ENCODE measurements around the gene PSMC1. TPM values are rescaled to one million over a fixed set of nuclear protein-coding genes. Genes with fewer than 3 reads are reported as not detected.
"Not testable (repeated sequence)": the region's sequence is repeated elsewhere in the genome, so short reads cannot be mapped to it uniquely, and the experiment has no call there.

The PSMC1 gene
- 10 to 100 TPM; 24.4 to 51.9 (median 40.9) TPM for total RNA-seq

- H3K4me1 ChIP-seq: peaks cover 0 to 14% (median 2%) of the 10 kb centered on the region in 4 donors
- TF ChIP-seq CTCF (IDR thresholded peaks at IDR 0.05): peak in 2 of 6 experiments; percentile 7 to 16
- TF ChIP-seq POLR2A (IDR thresholded peaks at IDR 0.05): peak in 1 of 2 donors; percentile 26
- H3K4me3 ChIP-seq: peak within 1 kb of the TSS; percentile 64 to 98 (median 90)
- no peaks in the 10 kb centered on the region for H3K9me3 ChIP-seq
- H3K27me3 ChIP-seq: no peaks in the 10 kb centered on the region
- peak within 1 kb of the TSS; percentile 64 to 82 (median 76) for H3K27ac ChIP-seq
- peaks cover 0 to 20% (median 0%) of the 10 kb centered on the region in 3 donors for H3K36me3 ChIP-seq
- peak; percentile 85 to 96 (median 88) for DNase-seq
Observed at GRCh38 chr14:90256354-90257131, at the start of gene PSMC1. PSMC1 (plus strand) TSS chr14:90256553; CDS start chr14:90256598, 45 bp downstream.

GRCh38 chr14:90213099-90213748, 43.1 kb upstream of the PSMC1 start:
- peaks cover 0 to 3% (median 0%) of the 10 kb centered on the region in 4 donors for H3K9me3 ChIP-seq
- no peaks in the 10 kb centered on the region for H3K27me3 ChIP-seq
- H3K36me3 ChIP-seq: no peaks in the 10 kb centered on the region
- TF ChIP-seq CTCF (IDR thresholded peaks at IDR 0.05) (no peak), POLR2A (IDR thresholded peaks at IDR 0.05) (no peak)
- no peak for DNase-seq
- no peak overlapping the region for H3K27ac ChIP-seq
- H3K4me3 ChIP-seq: no peak overlapping the region
- no peaks in the 10 kb centered on the region for H3K4me1 ChIP-seq

GRCh38 chr14:90228478-90228877, 27.9 kb upstream of the PSMC1 start:
- Histone ChIP-seq H3K4me1 (no peaks in the 10 kb centered on the region), H3K9me3 (no peaks in the 10 kb centered on the region), H3K27me3 (no peaks in the 10 kb centered on the region), H3K36me3 (no peaks in the 10 kb centered on the region), H3K4me3 (no peak overlapping the region), H3K27ac (no peak overlapping the region)
- DNase-seq: no peak
- TF ChIP-seq POLR2A (IDR thresholded peaks at IDR 0.05): no peak
- no peak for TF ChIP-seq CTCF (IDR thresholded peaks at IDR 0.05)

GRCh38 chr14:90229942-90230341, 26.4 kb upstream of the PSMC1 start:
- not testable (repeated sequence) for H3K27ac ChIP-seq, H3K4me3 ChIP-seq, H3K4me1 ChIP-seq, H3K36me3 ChIP-seq, H3K27me3 ChIP-seq, DNase-seq, H3K9me3 ChIP-seq

GRCh38 chr14:90235179-90235976, 21.0 kb upstream of the PSMC1 start:
- H3K36me3 ChIP-seq: no peaks in the 10 kb centered on the region
- H3K27me3 ChIP-seq: no peaks in the 10 kb centered on the region
- DNase-seq: peak; percentile 21 to 81 (median 78)
- H3K27ac ChIP-seq: no peak overlapping the region
- peaks cover 0 to 3% (median 0%) of the 10 kb centered on the region in 4 donors for H3K4me1 ChIP-seq
- no peak overlapping the region for H3K4me3 ChIP-seq
- TF ChIP-seq POLR2A (IDR thresholded peaks at IDR 0.05) (no peak), CTCF (IDR thresholded peaks at IDR 0.05) (peak; percentile 54 to 84 (median 76))
- H3K9me3 ChIP-seq: peaks cover 0 to 25% (median 12%) of the 10 kb centered on the region in 4 donors
